Measurements from ENCODE around the gene ZC3H12C.

ZC3H12C gene

GRCh38 chr11:110152199-110152598 is 59.0 kb downstream of the ZC3H12C start:
- DNase-seq (ENCODE audit: low spot score): no peak

- no peak for DNase-seq (ENCODE audit: low spot score)
These were observed 60.3 kb downstream of the ZC3H12C start for GRCh38 chr11:110153474-110153873.

- DNase-seq (ENCODE audit: low spot score): no peak
These were observed 63.3 kb downstream of the ZC3H12C start for GRCh38 chr11:110156503-110156902.

GRCh38 chr11:110158317-110159200 is 65.4 kb downstream of the ZC3H12C start:
- DNase-seq (ENCODE audit: low spot score): no peak

- no peak for DNase-seq (ENCODE audit: low spot score)
These were observed 66.3 kb downstream of the ZC3H12C start for GRCh38 chr11:110159476-110159875.

- DNase-seq (ENCODE audit: low spot score): no peak
These were observed 66.8 kb downstream of the ZC3H12C start for GRCh38 chr11:110160016-110160415.

- no peak for DNase-seq (ENCODE audit: low spot score)
These were observed 67.2 kb downstream of the ZC3H12C start for GRCh38 chr11:110160437-110160836.

GRCh38 chr11:110161061-110161460 is 67.9 kb downstream of the ZC3H12C start:
- DNase-seq (ENCODE audit: low spot score): no peak

- no peak for DNase-seq (ENCODE audit: low spot score)
These were observed 69.0 kb downstream of the ZC3H12C start for GRCh38 chr11:110162216-110162615.

- no peak for DNase-seq (ENCODE audit: low spot score)
These were observed 72.1 kb downstream of the ZC3H12C start for GRCh38 chr11:110165039-110165925.

- DNase-seq (ENCODE audit: low spot score): no peak
These were observed 75.0 kb downstream of the ZC3H12C start for GRCh38 chr11:110168033-110168803.

GRCh38 chr11:110169738-110170137 is 76.5 kb downstream of the ZC3H12C start:
- DNase-seq (ENCODE audit: low spot score): no peak

GRCh38 chr11:110172468-110173065 is 79.4 kb downstream of the ZC3H12C start:
- no peak for DNase-seq (ENCODE audit: low spot score)

- peak; percentile 73 for DNase-seq (ENCODE audit: low spot score)
These were observed 80.8 kb downstream of the ZC3H12C start for GRCh38 chr11:110173811-110174644.

- DNase-seq (ENCODE audit: low spot score): no peak
These were observed 81.6 kb downstream of the ZC3H12C start for GRCh38 chr11:110174645-110175310.

GRCh38 chr11:110176366-110177085 is 83.3 kb downstream of the ZC3H12C start:
- DNase-seq (ENCODE audit: low spot score): no peak

GRCh38 chr11:110177086-110177456 is 83.9 kb downstream of the ZC3H12C start:
- DNase-seq (ENCODE audit: low spot score): no peak

- DNase-seq (ENCODE audit: low spot score): no peak
These were observed 85.9 kb downstream of the ZC3H12C start for GRCh38 chr11:110179064-110179463.

GRCh38 chr11:110182886-110183285 is 89.7 kb downstream of the ZC3H12C start:
- no peak for DNase-seq (ENCODE audit: low spot score)

- DNase-seq (ENCODE audit: low spot score): no peak
These were observed 91.3 kb downstream of the ZC3H12C start for GRCh38 chr11:110184456-110184855.

Measured in HuH-7 (cell line).